ENCODE measurements around the gene RNU11.
"Not testable (repeated sequence)": the region's sequence is repeated elsewhere in the genome, so short reads cannot be mapped to it uniquely, and the experiment has no call there.

The RNU11 gene

GRCh38 chr1:28666806-28667205 lies 18.4 kb downstream of the RNU11 start:
- DNase-seq, result no peak

GRCh38 chr1:28668191-28668955 lies 20.0 kb downstream of the RNU11 start, which contains the start of gene GMEB1:
Gene GMEB1, plus strand, starts transcription at chr1:28668784. Its CDS starts 14,829 bp downstream, at chr1:28683613.
- peak; percentile 79 to 90 for DNase-seq

DNA sequence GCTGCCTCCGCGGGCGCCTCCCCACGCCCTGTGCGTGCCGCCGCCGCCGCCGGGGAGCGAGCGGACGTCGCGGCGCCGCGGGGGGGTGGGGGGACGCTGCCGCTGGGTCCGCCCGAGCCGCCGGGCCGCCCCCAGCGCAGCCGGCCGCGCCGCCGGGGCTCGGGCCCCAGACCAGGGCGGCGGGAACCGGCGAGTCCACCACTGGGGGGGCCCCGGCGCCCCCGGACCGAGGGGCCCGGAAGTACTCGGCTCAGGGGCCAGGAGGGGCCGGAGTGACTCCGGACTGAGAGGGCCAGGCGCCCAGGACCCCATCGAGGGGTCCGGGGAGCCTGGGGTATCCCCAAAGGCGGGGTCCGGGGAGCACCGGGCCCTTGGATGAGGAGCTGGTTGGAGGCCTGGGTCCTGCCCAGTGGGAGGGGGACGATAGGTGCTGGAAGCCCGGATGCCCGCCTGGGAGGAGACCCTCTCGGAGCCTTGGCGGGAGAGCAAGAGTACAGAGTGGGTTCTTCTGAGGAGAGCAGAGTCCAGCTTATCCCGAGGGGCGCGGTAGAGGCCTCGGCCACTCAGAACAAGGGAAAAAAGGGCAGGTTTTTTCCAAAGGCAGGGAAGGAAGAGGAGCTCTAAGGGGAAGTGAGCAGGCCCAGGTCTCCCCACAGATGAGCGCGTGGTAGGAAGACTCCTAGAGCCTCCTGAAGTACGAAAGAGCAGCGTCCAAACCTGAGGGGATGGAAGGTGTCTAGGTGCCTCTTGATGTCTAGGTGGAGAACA lies 20.7 kb downstream of the RNU11 start:
- peak; percentile 63 to 82 for DNase-seq

DNA sequence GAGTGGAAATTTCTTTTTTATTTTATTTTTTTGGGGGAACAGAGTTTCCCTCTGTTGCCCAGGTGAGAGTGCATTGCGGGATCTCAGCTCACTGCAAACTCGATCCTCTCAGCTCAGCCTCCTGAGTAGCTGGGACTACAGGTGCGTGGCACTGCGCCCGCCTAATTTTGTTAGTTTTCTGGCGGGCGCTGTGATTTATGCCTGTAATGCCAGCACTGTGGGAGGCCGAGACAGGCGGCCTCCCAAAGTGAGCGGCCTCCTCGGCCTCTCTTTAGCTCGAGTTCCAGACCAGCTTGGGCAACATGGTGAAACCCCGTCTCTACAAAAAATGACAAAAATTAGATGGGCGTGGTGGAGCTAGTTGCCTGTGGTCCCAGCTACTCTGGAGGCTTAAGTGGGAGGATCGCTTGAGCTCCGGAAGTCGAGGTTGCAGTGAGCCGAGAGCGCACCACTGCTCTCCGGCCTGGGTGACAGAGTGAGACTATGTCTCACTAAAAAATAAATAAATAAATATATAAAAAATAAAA lies 22.9 kb downstream of the RNU11 start:
- no peak for DNase-seq

GRCh38 chr1:28672971-28673370 lies 24.6 kb downstream of the RNU11 start:
- not testable (repeated sequence) for DNase-seq

DNA sequence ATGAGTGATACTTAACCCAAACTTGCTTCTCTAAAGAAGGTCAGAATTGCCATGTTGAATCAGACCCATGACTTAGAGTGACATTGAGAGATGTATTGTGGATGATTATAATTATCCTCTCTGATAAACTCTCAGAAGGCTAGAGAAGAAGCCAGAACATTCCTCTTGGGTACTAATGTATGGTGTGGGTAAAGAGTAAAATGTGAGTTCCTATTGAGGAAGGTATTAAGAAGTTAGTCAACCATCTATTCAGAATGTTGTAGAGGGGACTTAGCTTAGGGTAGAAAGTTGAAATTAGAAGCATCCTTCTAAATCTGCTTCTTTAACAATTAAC lies 27.5 kb downstream of the RNU11 start:
- DNase-seq, result no peak

- DNase-seq, result no peak
Observed at GRCh38 chr1:28680151-28680550, 31.8 kb downstream of the RNU11 start.

- DNase-seq, result no peak
Observed at GRCh38 chr1:28682840-28683239, 34.4 kb downstream of the RNU11 start.

- no peak for DNase-seq
Observed at GRCh38 chr1:28684937-28685336, 36.5 kb downstream of the RNU11 start.

- DNase-seq, result not testable (repeated sequence)
Observed at GRCh38 chr1:28691627-28692026, 43.2 kb downstream of the RNU11 start.
